Hepatocyte (in vitro differentiated cells): Measurements from ENCODE around the gene SYNPO2. TPM values are rescaled to one million over a fixed set of nuclear protein-coding genes. Genes with fewer than 3 reads are reported as not detected.
"Not testable (repeated sequence)": the region's sequence is repeated elsewhere in the genome, so short reads cannot be mapped to it uniquely, and the experiment has no call there.

Experiments
- DNase-seq: peaks from one replicate; pipeline ENCODE4 v3.0.0-alpha.2; 2016; ENCODE audit warnings: low spot score
- H2AFZ ChIP-seq: fragments of 200-600 bp; sonication (generic); 2 replicates; pipeline ENCODE4 v1.6.0; 2016; ENCODE audit warnings: antibody characterized with exemption, mild to moderate bottlenecking
- H3K27ac ChIP-seq: fragments of 200-600 bp; sonication (generic); 2 replicates; pipeline ENCODE4 v1.5.1; 2016; ENCODE audit warnings: mild to moderate bottlenecking
- H3K27me3 ChIP-seq: fragments of 200-600 bp; sonication (generic); 2 replicates; pipeline ENCODE4 v1.6.1; 2016
- H3K36me3 ChIP-seq: fragments of 200-600 bp; sonication (generic); replicated peaks from 2 replicates; pipeline ENCODE4 v1.5.1; 2016; ENCODE audit warnings: low read depth; ENCODE audit not compliant: insufficient read depth
- H3K4me1 ChIP-seq: fragments of 200-600 bp; sonication (generic); 2 replicates; pipeline ENCODE4 v1.5.1; 2016; ENCODE audit warnings: mild to moderate bottlenecking, moderate library complexity; ENCODE audit not compliant: insufficient read depth
- H3K4me2 ChIP-seq: fragments of 200-600 bp; sonication (generic); 2 replicates; pipeline ENCODE4 v1.6.0; 2016
- H3K4me3 ChIP-seq: fragments of 200-600 bp; sonication (generic); 2 replicates; pipeline ENCODE4 v1.5.1; 2016; ENCODE audit warnings: mild to moderate bottlenecking
- H3K79me2 ChIP-seq: fragments of 200-600 bp; sonication (generic); 2 replicates; pipeline ENCODE4 v1.6.0; 2017; ENCODE audit warnings: mild to moderate bottlenecking
- H3K9me2 ChIP-seq: fragments of 200-600 bp; sonication (generic); replicated peaks from 2 replicates; pipeline ENCODE4 v1.6.0; 2017; ENCODE audit warnings: mild to moderate bottlenecking; ENCODE audit not compliant: insufficient read depth
- H3K9me3 ChIP-seq: fragments of 200-600 bp; sonication (generic); 2 replicates; pipeline ENCODE4 v1.5.1; 2016; ENCODE audit warnings: low read depth, mild to moderate bottlenecking
- H4K20me1 ChIP-seq: fragments of 200-600 bp; sonication (generic); 2 replicates; pipeline ENCODE4 v1.6.0; 2016; ENCODE audit warnings: mild to moderate bottlenecking; ENCODE audit not compliant: insufficient read depth, poor library complexity, severe bottlenecking
- CTCF ChIP-seq: fragments of 200-600 bp; sonication (generic); IDR thresholded peaks from 2 replicates; pipeline ENCODE4 v1.5.1; 2016; ENCODE audit warnings: antibody characterized with exemption, mild to moderate bottlenecking; ENCODE audit not compliant: poor library complexity
- EZH2 ChIP-seq: fragments of 200-600 bp; sonication (generic); IDR thresholded peaks from 2 replicates; pipeline ENCODE4 v1.6.1; 2016; ENCODE audit warnings: antibody characterized with exemption, mild to moderate bottlenecking, borderline replicate concordance
- EZH2phosphoT487 ChIP-seq: fragments of 200-600 bp; sonication (generic); IDR thresholded peaks from one replicate; pipeline ENCODE4 v1.6.1; 2018; ENCODE audit warnings: antibody characterized with exemption, mild to moderate bottlenecking, low read depth, moderate library complexity; ENCODE audit not compliant: unreplicated experiment, severe bottlenecking
- WGBS: methylation state at CpG from one replicate; pipeline ENCODE4 v1.1.6; 2016; ENCODE audit warnings: low lambda C conversion rate; ENCODE audit errors: missing lambda C conversion rate; 5-methylcytosine and 5-hydroxymethylcytosine counted together
- polyA plus RNA-seq: library from polyadenylated mRNA; unstranded; fragments of >200 nt; fragmentation: Nextera tagmentation; extraction: Ambion mirVana; gene quantifications from 2 replicates; pipeline ENCODE4 v1.2.1, GENCODE V29; 2016
- total RNA-seq: library from RNA; depleted of rRNA; stranded (reverse); fragments of >200 nt; gene quantifications from 2 replicates; pipeline ENCODE4 v1.2.3, GENCODE V29; 2014

The SYNPO2 gene
- total and polyA plus RNA-seq, 2 experiments from 2014 or later, result 3.5 to 12.6 TPM

GRCh38 chr4:119005928-119006460 is 117.3 kb downstream of the SYNPO2 start:
- no peak for TF ChIP-seq EZH2
- TF ChIP-seq CTCF, result no peak
- no peak for TF ChIP-seq EZH2phosphoT487
- H3K9me3 ChIP-seq, result no peaks in the 10 kb centered on the region
- H3K4me3 ChIP-seq, result no peak overlapping the region
- no peaks in the 10 kb centered on the region for H3K27me3 ChIP-seq
- H3K27ac ChIP-seq, result no peak overlapping the region
- H3K4me2 ChIP-seq, result no peak overlapping the region
- 83% methylated on average over 2 of the region's 2 CpGs for WGBS
- H3K9me2 ChIP-seq, result no peaks in the 10 kb centered on the region
- H4K20me1 ChIP-seq, result no peaks in the 10 kb centered on the region
- H3K4me1 ChIP-seq, result no peaks in the 10 kb centered on the region
- no peak overlapping the region for H2AFZ ChIP-seq
- H3K79me2 ChIP-seq, result no peaks in the 10 kb centered on the region
- DNase-seq, result no peak
- H3K36me3 ChIP-seq, result no peaks in the 10 kb centered on the region

- Histone ChIP-seq H3K4me2 (no peak overlapping the region), H3K27me3 (no peaks in the 10 kb centered on the region), H3K4me3 (no peak overlapping the region), H3K9me3 (no peaks in the 10 kb centered on the region), H4K20me1 (no peaks in the 10 kb centered on the region), H3K9me2 (no peaks in the 10 kb centered on the region), H3K4me1 (no peaks in the 10 kb centered on the region), H3K36me3 (no peaks in the 10 kb centered on the region), H2AFZ (no peak overlapping the region), H3K79me2 (no peaks in the 10 kb centered on the region), H3K27ac (no peak overlapping the region)
- TF ChIP-seq EZH2phosphoT487 (no peak), CTCF (no peak), EZH2 (no peak)
- 75% methylated on average over 2 of the region's 2 CpGs for WGBS
- DNase-seq, result no peak
Measured at GRCh38 chr4:119008761-119009160, 120.1 kb downstream of the SYNPO2 start.

GRCh38 chr4:119010221-119010620 is 121.6 kb downstream of the SYNPO2 start:
- not testable (repeated sequence) for H3K9me2 ChIP-seq, H4K20me1 ChIP-seq, H2AFZ ChIP-seq, H3K36me3 ChIP-seq, H3K4me1 ChIP-seq, H3K79me2 ChIP-seq, H3K9me3 ChIP-seq, H3K4me3 ChIP-seq, DNase-seq, H3K27ac ChIP-seq, H3K4me2 ChIP-seq, H3K27me3 ChIP-seq
- WGBS, result 83% methylated on average over 2 of the region's 2 CpGs

- no peak overlapping the region for H2AFZ ChIP-seq
- H3K9me2 ChIP-seq, result no peaks in the 10 kb centered on the region
- H3K36me3 ChIP-seq, result no peaks in the 10 kb centered on the region
- TF ChIP-seq EZH2, result no peak
- TF ChIP-seq EZH2phosphoT487, result no peak
- TF ChIP-seq CTCF, result no peak
- no peaks in the 10 kb centered on the region for H3K27me3 ChIP-seq
- H3K4me2 ChIP-seq, result no peak overlapping the region
- H4K20me1 ChIP-seq, result no peaks in the 10 kb centered on the region
- H3K4me3 ChIP-seq, result no peak overlapping the region
- H3K9me3 ChIP-seq, result no peaks in the 10 kb centered on the region
- WGBS, result 92% methylated on average over 7 of the region's 7 CpGs
- no peaks in the 10 kb centered on the region for H3K79me2 ChIP-seq
- H3K4me1 ChIP-seq, result peaks cover under 1% of the 10 kb centered on the region
- no peak overlapping the region for H3K27ac ChIP-seq
- DNase-seq, result no peak
Measured at GRCh38 chr4:119010909-119011606, 122.4 kb downstream of the SYNPO2 start.
